Esophagus squamous epithelium (tissue), 4 donors: ENCODE results near the gene HMCN1.

ENCODE experiments used
- POLR2A ChIP-seq, 4 donors: fragments of 450-650 bp; IDR thresholded peaks; one replicate each; pipeline ENCODE4 v1.6.1; 2017; ENCODE audit warnings: antibody characterized with exemption in 4 of 4, mild to moderate bottlenecking in 4 of 4, moderate library complexity in 3 of 4
- TF ChIP-seq, protein P1 (sequence below), 6 experiments: fragments of 450-650 bp in 4 of 6; fragments of 200-600 bp in 2 of 6; sonication (generic) in 2 of 6; IDR thresholded peaks; one replicate each; pipeline ENCODE4 v1.5.1; 2016 to 2019; ENCODE audit warnings: antibody characterized with exemption in 6 of 6, mild to moderate bottlenecking in 4 of 6, moderate library complexity in 4 of 6

- TF ChIP-seq, protein P1, sequence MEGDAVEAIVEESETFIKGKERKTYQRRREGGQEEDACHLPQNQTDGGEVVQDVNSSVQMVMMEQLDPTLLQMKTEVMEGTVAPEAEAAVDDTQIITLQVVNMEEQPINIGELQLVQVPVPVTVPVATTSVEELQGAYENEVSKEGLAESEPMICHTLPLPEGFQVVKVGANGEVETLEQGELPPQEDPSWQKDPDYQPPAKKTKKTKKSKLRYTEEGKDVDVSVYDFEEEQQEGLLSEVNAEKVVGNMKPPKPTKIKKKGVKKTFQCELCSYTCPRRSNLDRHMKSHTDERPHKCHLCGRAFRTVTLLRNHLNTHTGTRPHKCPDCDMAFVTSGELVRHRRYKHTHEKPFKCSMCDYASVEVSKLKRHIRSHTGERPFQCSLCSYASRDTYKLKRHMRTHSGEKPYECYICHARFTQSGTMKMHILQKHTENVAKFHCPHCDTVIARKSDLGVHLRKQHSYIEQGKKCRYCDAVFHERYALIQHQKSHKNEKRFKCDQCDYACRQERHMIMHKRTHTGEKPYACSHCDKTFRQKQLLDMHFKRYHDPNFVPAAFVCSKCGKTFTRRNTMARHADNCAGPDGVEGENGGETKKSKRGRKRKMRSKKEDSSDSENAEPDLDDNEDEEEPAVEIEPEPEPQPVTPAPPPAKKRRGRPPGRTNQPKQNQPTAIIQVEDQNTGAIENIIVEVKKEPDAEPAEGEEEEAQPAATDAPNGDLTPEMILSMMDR (IDR thresholded peaks at IDR 0.05): no peak
- no peak for TF ChIP-seq POLR2A (IDR thresholded peaks at IDR 0.05)
Measured at GRCh38 chr1:185834371-185834905, 100.2 kb downstream of the HMCN1 start.
